ENCODE results near the gene TLE4. TPM values are rescaled to one million over a fixed set of nuclear protein-coding genes. Genes with fewer than 3 reads are reported as not detected.

The TLE4 gene
- total and polyA plus RNA-seq, 10 of the 15 experiments (the other 5 are each of a cell fraction or from before 2014, with no cell fraction given), result 5.3 to 53.3 (median 23.3) TPM

- TF ChIP-seq JUNB (IDR thresholded peaks at IDR 0.05) (no peak), ZSCAN29 (IDR thresholded peaks at IDR 0.05) (no peak), HDGF (IDR thresholded peaks at IDR 0.05) (no peak), HDAC2 (IDR thresholded peaks at IDR 0.05) (no peak), NR2F1 (conservative IDR thresholded peaks at IDR 0.05) (peak; percentile 78), SRF (IDR thresholded peaks at IDR 0.05; ENCODE audit: low read depth in 2 of 2, low read length in 2 of 2) (no peak), ZBTB4 (CRISPR knock-in tag; IDR thresholded peaks at IDR 0.05) (no peak), IKZF1 (conservative IDR thresholded peaks at IDR 0.05) (peak; percentile 62), EED (IDR thresholded peaks at IDR 0.05; ENCODE audit: low read depth) (no peak), RB1 (IDR thresholded peaks at IDR 0.05; ENCODE audit: borderline replicate concordance) (no peak), CHD1 (IDR thresholded peaks at IDR 0.05; ENCODE audit: low read depth, low read length) (no peak), ATF7 (IDR thresholded peaks at IDR 0.05; ENCODE audit: low read depth) (peak; percentile 89), JUND (IDR thresholded peaks at IDR 0.05; ENCODE audit: low read depth, low read length) (no peak), NFYA (IDR thresholded peaks at IDR 0.05; ENCODE audit: borderline replicate concordance, low read depth, low read length) (no peak), SUPT20H (IDR thresholded peaks at IDR 0.05; ENCODE audit: borderline replicate concordance, control insufficient read depth, low read depth, low read length) (no peak), MEF2B (IDR thresholded peaks at IDR 0.05; ENCODE audit: partially characterized antibody, poor library complexity, severe bottlenecking) (no peak), ZZZ3 (IDR thresholded peaks at IDR 0.05; ENCODE audit: control insufficient read depth, insufficient read length, low read depth) (no peak), PAX8 (IDR thresholded peaks at IDR 0.05) (no peak), ZNF622 (IDR thresholded peaks at IDR 0.05) (no peak), RAD21 (IDR thresholded peaks at IDR 0.05; ENCODE audit: insufficient read depth, low read depth, low read length) (no peak), SMC3 (IDR thresholded peaks at IDR 0.05; ENCODE audit: borderline replicate concordance, low read length) (no peak), ELK1 (IDR thresholded peaks at IDR 0.05; ENCODE audit: low read depth, low read length) (no peak)
- TF ChIP-seq, protein P1, sequence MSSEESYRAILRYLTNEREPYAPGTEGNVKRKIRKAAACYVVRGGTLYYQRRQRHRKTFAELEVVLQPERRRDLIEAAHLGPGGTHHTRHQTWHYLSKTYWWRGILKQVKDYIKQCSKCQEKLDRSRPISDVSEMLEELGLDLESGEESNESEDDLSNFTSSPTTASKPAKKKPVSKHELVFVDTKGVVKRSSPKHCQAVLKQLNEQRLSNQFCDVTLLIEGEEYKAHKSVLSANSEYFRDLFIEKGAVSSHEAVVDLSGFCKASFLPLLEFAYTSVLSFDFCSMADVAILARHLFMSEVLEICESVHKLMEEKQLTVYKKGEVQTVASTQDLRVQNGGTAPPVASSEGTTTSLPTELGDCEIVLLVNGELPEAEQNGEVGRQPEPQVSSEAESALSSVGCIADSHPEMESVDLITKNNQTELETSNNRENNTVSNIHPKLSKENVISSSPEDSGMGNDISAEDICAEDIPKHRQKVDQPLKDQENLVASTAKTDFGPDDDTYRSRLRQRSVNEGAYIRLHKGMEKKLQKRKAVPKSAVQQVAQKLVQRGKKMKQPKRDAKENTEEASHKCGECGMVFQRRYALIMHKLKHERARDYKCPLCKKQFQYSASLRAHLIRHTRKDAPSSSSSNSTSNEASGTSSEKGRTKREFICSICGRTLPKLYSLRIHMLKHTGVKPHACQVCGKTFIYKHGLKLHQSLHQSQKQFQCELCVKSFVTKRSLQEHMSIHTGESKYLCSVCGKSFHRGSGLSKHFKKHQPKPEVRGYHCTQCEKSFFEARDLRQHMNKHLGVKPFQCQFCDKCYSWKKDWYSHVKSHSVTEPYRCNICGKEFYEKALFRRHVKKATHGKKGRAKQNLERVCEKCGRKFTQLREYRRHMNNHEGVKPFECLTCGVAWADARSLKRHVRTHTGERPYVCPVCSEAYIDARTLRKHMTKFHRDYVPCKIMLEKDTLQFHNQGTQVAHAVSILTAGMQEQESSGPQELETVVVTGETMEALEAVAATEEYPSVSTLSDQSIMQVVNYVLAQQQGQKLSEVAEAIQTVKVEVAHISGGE (CRISPR knock-in tag; IDR thresholded peaks at IDR 0.05), result no peak
These were observed 21.1 kb downstream of the TLE4 start (continued) for GRCh38 chr9:79592726-79593493.
